Hippocampal formation (tissue), 2 donors: ENCODE results near the gene DRC1.
"Not testable (repeated sequence)": the region's sequence is repeated elsewhere in the genome, so short reads cannot be mapped to it uniquely, and the experiment has no call there.

ENCODE experiments used
- DNase-seq, 2 donors: peaks; one replicate each; lab custom pipeline; 2025; lab: John Stamatoyannopoulos, UW

The DRC1 gene

GRCh38 chr2:26463244-26464192, 61.8 kb downstream of the DRC1 start:
- no peak for DNase-seq

GRCh38 chr2:26464390-26465265, 62.9 kb downstream of the DRC1 start:
- no peak for DNase-seq

GRCh38 chr2:26465266-26465925, 63.7 kb downstream of the DRC1 start:
- no peak for DNase-seq

- DNase-seq = no peak
These were observed 64.3 kb downstream of the DRC1 start for GRCh38 chr2:26465981-26466471.

- no peak for DNase-seq
These were observed 65.1 kb downstream of the DRC1 start for GRCh38 chr2:26466662-26467310.

- not testable (repeated sequence) for DNase-seq
These were observed 66.8 kb downstream of the DRC1 start for GRCh38 chr2:26468544-26468943.

- DNase-seq = no peak
These were observed 67.5 kb downstream of the DRC1 start for GRCh38 chr2:26469092-26469710.

- DNase-seq = no peak
These were observed 68.2 kb downstream of the DRC1 start for GRCh38 chr2:26469955-26470354.

- DNase-seq = no peak
These were observed 69.0 kb downstream of the DRC1 start for GRCh38 chr2:26470601-26471260.

GRCh38 chr2:26471289-26471688, 69.6 kb downstream of the DRC1 start:
- no peak for DNase-seq

GRCh38 chr2:26471766-26472706, 70.3 kb downstream of the DRC1 start:
- DNase-seq = no peak

- DNase-seq = no peak
These were observed 71.3 kb downstream of the DRC1 start for GRCh38 chr2:26472821-26473655.

- DNase-seq = no peak
These were observed 72.1 kb downstream of the DRC1 start for GRCh38 chr2:26473796-26474195.

- DNase-seq = no peak
These were observed 72.6 kb downstream of the DRC1 start for GRCh38 chr2:26474261-26474785.

GRCh38 chr2:26475037-26475436, 73.3 kb downstream of the DRC1 start:
- no peak for DNase-seq

GRCh38 chr2:26475832-26476501, 74.2 kb downstream of the DRC1 start:
- DNase-seq = no peak

GRCh38 chr2:26477126-26477910, 75.6 kb downstream of the DRC1 start:
- no peak for DNase-seq
